ENCODE results near the gene SMARCA1. TPM values are rescaled to one million over a fixed set of nuclear protein-coding genes. Genes with fewer than 3 reads are reported as not detected.

The SMARCA1 gene
- total RNA-seq, 1 donor from 2014 or later, result 53.8 TPM

DNA sequence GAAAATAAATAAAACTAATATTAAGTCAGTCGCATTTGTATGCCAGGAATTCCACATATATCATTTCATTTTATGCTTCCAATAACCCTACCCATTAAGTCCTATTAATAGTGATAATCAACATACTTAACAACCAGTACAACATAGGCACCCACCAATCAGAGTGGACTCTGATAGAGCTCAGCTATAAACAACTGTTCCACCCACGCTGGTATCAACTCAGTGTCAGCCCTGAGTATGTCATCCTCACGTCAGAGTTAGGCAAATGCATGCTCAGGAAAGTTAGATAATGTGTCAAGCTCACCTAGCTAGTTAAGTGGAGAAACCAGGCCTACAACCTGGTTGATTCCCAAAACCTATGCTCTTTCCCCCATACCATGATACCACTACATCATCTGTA is 89.3 kb downstream of the SMARCA1 start:
- Histone ChIP-seq H3K36me3 (ENCODE audit: control insufficient read depth in 3 of 3, insufficient read depth in 3 of 3, low read length in 3 of 3) (no peaks in the 10 kb centered on the region), H3K4me3 (ENCODE audit: low read length in 3 of 3) (no peak overlapping the region), H3K27me3 (ENCODE audit: control insufficient read depth in 3 of 3, insufficient read depth in 3 of 3, low read length in 3 of 3) (no peaks in the 10 kb centered on the region)

GRCh38 chrX:129433461-129433860 is 89.8 kb downstream of the SMARCA1 start:
- Histone ChIP-seq H3K9ac (ENCODE audit: low read depth in 1 of 3, low read length in 3 of 3) (no peak overlapping the region), H3K4me1 (ENCODE audit: control insufficient read depth in 3 of 3, insufficient read depth in 3 of 3, low read length in 3 of 3) (no peaks in the 10 kb centered on the region), H3K27ac (ENCODE audit: low read depth, low read length) (no peak overlapping the region), H3K4me3 (ENCODE audit: low read length in 3 of 3) (no peak overlapping the region), H3K27me3 (ENCODE audit: control insufficient read depth in 3 of 3, insufficient read depth in 3 of 3, low read length in 3 of 3) (no peaks in the 10 kb centered on the region), H3K9me3 (ENCODE audit: control insufficient read depth in 3 of 3, low read length in 3 of 3) (no peaks in the 10 kb centered on the region), H3K36me3 (ENCODE audit: control insufficient read depth in 3 of 3, insufficient read depth in 3 of 3, low read length in 3 of 3) (no peaks in the 10 kb centered on the region)

More for the DNA sequence above, 89.3 kb downstream of the SMARCA1 start:
- Histone ChIP-seq H3K4me1 (ENCODE audit: control insufficient read depth in 3 of 3, insufficient read depth in 3 of 3, low read length in 3 of 3) (no peaks in the 10 kb centered on the region), H3K9ac (ENCODE audit: low read depth in 1 of 3, low read length in 3 of 3) (no peak overlapping the region), H3K27ac (ENCODE audit: low read depth, low read length) (no peak overlapping the region), H3K9me3 (ENCODE audit: control insufficient read depth in 3 of 3, low read length in 3 of 3) (no peaks in the 10 kb centered on the region)

- Histone ChIP-seq H3K9ac (ENCODE audit: low read depth in 1 of 3, low read length in 3 of 3) (no peak overlapping the region), H3K4me3 (ENCODE audit: low read length in 3 of 3) (no peak overlapping the region), H3K27ac (ENCODE audit: low read depth, low read length) (no peak overlapping the region), H3K27me3 (ENCODE audit: control insufficient read depth in 3 of 3, insufficient read depth in 3 of 3, low read length in 3 of 3) (no peaks in the 10 kb centered on the region), H3K4me1 (ENCODE audit: control insufficient read depth in 3 of 3, insufficient read depth in 3 of 3, low read length in 3 of 3) (no peaks in the 10 kb centered on the region), H3K9me3 (ENCODE audit: control insufficient read depth in 3 of 3, low read length in 3 of 3) (no peaks in the 10 kb centered on the region), H3K36me3 (ENCODE audit: control insufficient read depth in 3 of 3, insufficient read depth in 3 of 3, low read length in 3 of 3) (peaks cover 0 to 6% (median 0%) of the 10 kb centered on the region in 3 donors)
Observed at GRCh38 chrX:129427267-129427666, 96.0 kb downstream of the SMARCA1 start.

DNA sequence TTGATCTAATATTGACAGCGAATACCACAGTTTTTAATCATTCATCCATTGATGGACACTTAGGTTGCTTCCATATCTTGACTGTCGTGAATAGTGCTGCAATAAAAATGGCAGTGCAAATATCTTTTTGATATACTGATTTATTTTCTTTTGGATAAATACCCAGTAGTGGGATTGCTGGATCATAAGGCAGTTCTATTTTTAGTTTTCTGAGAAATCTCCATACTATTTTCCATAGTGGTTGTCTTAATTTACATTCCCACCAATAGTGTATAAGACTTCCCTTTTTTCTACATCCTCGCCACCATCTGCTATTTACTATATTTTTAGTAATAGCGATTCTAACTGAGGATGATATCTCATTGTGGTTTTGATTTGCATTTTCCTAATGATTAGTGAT is 100.1 kb downstream of the SMARCA1 start:
- Histone ChIP-seq H3K27me3 (ENCODE audit: control insufficient read depth in 3 of 3, insufficient read depth in 3 of 3, low read length in 3 of 3) (no peaks in the 10 kb centered on the region), H3K4me1 (ENCODE audit: control insufficient read depth in 3 of 3, insufficient read depth in 3 of 3, low read length in 3 of 3) (no peaks in the 10 kb centered on the region), H3K36me3 (ENCODE audit: control insufficient read depth in 3 of 3, insufficient read depth in 3 of 3, low read length in 3 of 3) (peaks cover 0 to 6% (median 0%) of the 10 kb centered on the region in 3 donors), H3K9me3 (ENCODE audit: control insufficient read depth in 3 of 3, low read length in 3 of 3) (no peaks in the 10 kb centered on the region), H3K9ac (ENCODE audit: low read depth in 1 of 3, low read length in 3 of 3) (no peak overlapping the region), H3K27ac (ENCODE audit: low read depth, low read length) (no peak overlapping the region), H3K4me3 (ENCODE audit: low read length in 3 of 3) (no peak overlapping the region)

DNA sequence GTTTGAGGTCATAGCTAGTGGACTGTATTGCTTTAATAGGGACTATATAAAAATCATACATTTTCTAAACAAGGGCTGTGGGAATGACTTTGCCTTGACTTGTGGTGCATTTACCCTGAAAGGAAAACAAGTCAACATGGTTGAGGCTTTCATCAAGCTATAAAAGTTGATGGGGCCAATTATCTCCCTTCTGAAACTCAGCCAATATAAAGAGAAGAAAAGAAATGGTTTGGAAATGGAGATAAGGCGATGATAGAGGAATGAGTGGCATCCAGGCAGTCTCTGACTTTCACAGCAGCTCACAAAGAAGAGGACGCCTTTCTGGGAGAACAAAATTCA is 118.7 kb downstream of the SMARCA1 start:
- Histone ChIP-seq H3K27ac (ENCODE audit: low read depth, low read length) (no peak overlapping the region), H3K4me3 (ENCODE audit: low read length in 3 of 3) (no peak overlapping the region), H3K9me3 (ENCODE audit: control insufficient read depth in 3 of 3, low read length in 3 of 3) (no peaks in the 10 kb centered on the region), H3K27me3 (ENCODE audit: control insufficient read depth in 3 of 3, insufficient read depth in 3 of 3, low read length in 3 of 3) (no peaks in the 10 kb centered on the region), H3K4me1 (ENCODE audit: control insufficient read depth in 3 of 3, insufficient read depth in 3 of 3, low read length in 3 of 3) (no peaks in the 10 kb centered on the region), H3K36me3 (ENCODE audit: control insufficient read depth in 3 of 3, insufficient read depth in 3 of 3, low read length in 3 of 3) (no peaks in the 10 kb centered on the region), H3K9ac (ENCODE audit: low read depth in 1 of 3, low read length in 3 of 3) (no peak overlapping the region)

- Histone ChIP-seq H3K27me3 (ENCODE audit: control insufficient read depth in 3 of 3, insufficient read depth in 3 of 3, low read length in 3 of 3) (no peaks in the 10 kb centered on the region), H3K4me3 (ENCODE audit: low read length in 3 of 3) (no peak overlapping the region), H3K4me1 (ENCODE audit: control insufficient read depth in 3 of 3, insufficient read depth in 3 of 3, low read length in 3 of 3) (no peaks in the 10 kb centered on the region), H3K9ac (ENCODE audit: low read depth in 1 of 3, low read length in 3 of 3) (no peak overlapping the region), H3K36me3 (ENCODE audit: control insufficient read depth in 3 of 3, insufficient read depth in 3 of 3, low read length in 3 of 3) (no peaks in the 10 kb centered on the region), H3K27ac (ENCODE audit: low read depth, low read length) (no peak overlapping the region), H3K9me3 (ENCODE audit: control insufficient read depth in 3 of 3, low read length in 3 of 3) (no peaks in the 10 kb centered on the region)
Observed at GRCh38 chrX:129403974-129404669, 119.2 kb downstream of the SMARCA1 start.

Small RNAs within 50 kb of the gene (small RNA-seq; reads per million reads assigned to genes)
- not detected for gene RF01169
- 0.12 reads per million for gene RNA5SP513
- gene RPS26P56, result not detected

Other genes with a start within 250 kb of the SMARCA1 start
- gene OCRL, start 16.8 kb upstream of the SMARCA1 start, total RNA-seq, result 8.4 TPM
- 4.2 TPM for gene APLN, start 131.5 kb upstream of the SMARCA1 start, total RNA-seq
- 3.7 TPM for gene XPNPEP2, start 215.5 kb upstream of the SMARCA1 start, total RNA-seq

Measured in skeletal muscle tissue (tissue), 5 donors.